Posterior vena cava (tissue), 2 donors: Measurements from ENCODE around the gene RAD9B. TPM values are rescaled to one million over a fixed set of nuclear protein-coding genes. Genes with fewer than 3 reads are reported as not detected.

ENCODE experiments used
- DNase-seq: peaks from one replicate; pipeline ENCODE4 v3.0.0-alpha.2; 2020; ENCODE audit warnings: low spot score
- intact Hi-C, 2 donors: fragments of 100-400 bp; cut with DNase I; formaldehyde crosslinking; loops; one replicate each; pipeline versions ENCODE4 v1.14.1 to v1.14.2; 2022 to 2023
- total RNA-seq, 2 donors: library from RNA; stranded (reverse); fragmentation: NEBNext Ultra II Directional; extraction: Animal tissue kit (Norgen Biotek cat#: 25700); gene quantifications; one replicate each; pipeline ENCODE4 v1.2.1, GENCODE V29; 2021
- donor health status: DM: yes; HTN: yes; CAD: no.
- donor health status: DM: yes; HTN: yes; CAD: no.

RAD9B gene
- total RNA-seq, 2 donors from 2014 or later = 1.3 to 3.0 TPM

DNA sequence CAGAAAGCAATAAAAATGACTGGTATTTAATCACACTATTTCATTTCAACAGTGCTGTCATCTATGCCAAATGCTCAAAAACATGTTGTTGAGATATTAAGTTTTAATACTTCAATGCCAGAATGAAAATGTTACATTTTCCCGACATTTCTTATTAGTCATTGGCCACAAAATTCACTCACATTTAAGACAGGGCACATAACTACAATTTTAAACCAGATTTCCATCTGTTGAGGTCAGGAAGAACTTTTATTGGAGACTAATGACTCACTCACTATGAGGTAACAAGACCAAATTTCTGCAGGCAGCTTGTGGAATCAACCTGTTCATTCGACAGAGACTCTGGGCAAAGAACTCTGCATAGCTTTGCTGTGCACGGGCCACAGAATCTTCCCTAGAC is 44.2 kb downstream of the RAD9B start:
- no peak for DNase-seq
- intact Hi-C loops = loop anchor here in 1 of 2 donors (5.0 kb wide), 1 partner anchor 36 kb away; the partner anchor contains the start of gene PPTC7

DNA sequence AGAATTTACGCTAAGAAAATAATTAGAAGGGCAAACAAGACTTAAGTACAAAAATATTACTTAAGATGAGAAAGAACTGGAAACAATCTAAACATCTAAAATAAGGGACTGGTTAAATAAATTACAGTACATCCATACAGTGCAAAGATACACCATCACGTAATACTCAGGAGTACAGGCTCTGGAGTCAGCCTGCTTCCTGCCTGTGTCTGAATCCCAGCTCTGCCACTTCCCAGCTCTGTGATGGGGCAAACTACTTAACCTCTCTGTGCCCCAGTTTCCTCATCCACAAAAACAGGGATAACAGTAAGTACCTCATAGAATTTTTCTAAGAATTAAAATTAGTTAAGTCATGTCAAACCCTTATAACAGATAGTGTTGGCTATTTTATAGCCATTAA is 45.0 kb downstream of the RAD9B start:
- intact Hi-C loops = loop anchor here in 1 of 2 donors (5.0 kb wide), 1 partner anchor 35 kb away; the partner anchor contains the start of gene PPTC7
- no peak for DNase-seq

DNA sequence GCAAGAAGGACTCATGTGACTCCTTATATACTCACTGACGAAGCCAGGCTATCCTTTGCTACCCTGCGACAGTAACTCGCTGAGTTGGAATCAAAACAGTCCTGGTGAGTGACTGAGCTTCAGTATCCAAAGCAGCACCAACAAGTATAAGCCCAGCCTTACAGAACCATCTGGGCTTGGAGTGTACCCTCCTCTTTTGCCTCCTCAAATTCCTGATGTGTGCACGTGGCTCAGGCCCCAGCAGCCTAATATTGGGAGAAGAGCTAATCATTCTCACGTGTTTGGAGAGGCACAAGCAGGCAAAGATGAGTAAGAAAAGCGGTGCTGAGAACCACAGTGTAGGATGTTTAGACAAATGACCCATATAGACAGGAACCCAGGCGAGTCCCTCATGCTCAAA is 46.5 kb downstream of the RAD9B start:
- intact Hi-C loops = loop anchor here in 1 of 2 donors (5.0 kb wide), 1 partner anchor 34 kb away; the partner anchor contains the start of gene PPTC7
- DNase-seq = no peak

DNA sequence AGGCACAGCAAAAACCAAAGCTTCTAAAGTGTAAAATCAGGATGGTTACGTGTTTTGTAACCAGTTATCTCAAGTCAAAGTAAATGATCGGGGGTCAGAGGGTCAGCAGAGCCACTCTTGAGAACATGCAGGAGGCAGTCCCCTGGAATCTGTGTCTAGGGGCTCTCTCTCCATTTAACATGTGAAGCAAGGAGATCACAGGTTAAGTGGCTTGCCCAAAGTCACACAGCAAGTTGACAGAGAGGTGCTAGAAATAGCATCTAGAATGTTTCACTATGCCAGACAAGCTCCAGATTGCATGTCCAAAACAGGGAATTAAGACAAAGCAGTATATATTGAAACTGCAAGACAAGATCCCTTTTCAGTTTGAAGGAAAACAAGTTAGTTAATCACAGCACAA is 47.6 kb downstream of the RAD9B start:
- DNase-seq = no peak
- intact Hi-C loops = loop anchor here in 1 of 2 donors (5.0 kb wide), 1 partner anchor 33 kb away; the partner anchor contains the start of gene PPTC7

DNA sequence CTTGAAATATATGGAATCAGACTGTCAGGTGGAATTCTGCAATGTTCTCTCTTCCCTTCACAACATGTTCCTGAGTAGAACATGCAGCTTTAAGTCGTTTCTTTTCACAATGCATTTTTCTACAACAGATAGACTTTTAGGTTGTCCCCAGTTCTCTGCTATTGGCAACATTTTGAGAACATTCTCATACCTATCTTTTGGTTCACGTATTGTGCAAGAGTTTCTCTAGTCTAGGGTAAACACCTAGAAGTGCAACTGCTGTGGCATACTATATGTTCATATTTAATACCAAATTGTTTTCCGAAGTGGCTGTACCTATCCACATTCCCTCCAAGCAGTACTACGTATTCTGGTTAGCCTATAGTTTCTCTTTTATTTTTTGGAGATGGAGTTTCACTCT is 48.9 kb downstream of the RAD9B start:
- intact Hi-C loops = no loop called here

More for the DNA sequence above, 48.9 kb downstream of the RAD9B start:
- DNase-seq = no peak

Other genes with a start within 250 kb of the RAD9B start
- 100 to 1,000 TPM; 222 to 263 TPM for gene ATP2A2, start 221.1 kb upstream of the RAD9B start, total RNA-seq
- 10 to 100 TPM; 35.2 to 35.9 TPM for gene ANAPC7, start 98.6 kb upstream of the RAD9B start, total RNA-seq
- 100 to 1,000 TPM; 167 to 176 TPM for gene ARPC3, start 52.0 kb upstream of the RAD9B start, total RNA-seq
- 10 to 100 TPM; 18.2 to 23.4 TPM for gene GPN3, start 34.1 kb upstream of the RAD9B start, total RNA-seq
- gene FAM216A, start 33.5 kb upstream of the RAD9B start, total RNA-seq = 1 to 10 TPM; 6.0 to 6.7 TPM
- 100 to 1,000 TPM; 131 to 175 TPM for gene VPS29, start 220 bp upstream of the RAD9B start, total RNA-seq
- gene PPTC7, start 81.0 kb downstream of the RAD9B start, total RNA-seq = 10 to 100 TPM; 21.5 to 34.5 TPM
- gene TCTN1, start 111.8 kb downstream of the RAD9B start, total RNA-seq = 10 to 100 TPM; 24.0 to 35.8 TPM
- gene HVCN1, start 186.8 kb downstream of the RAD9B start, total RNA-seq = 1 to 10 TPM; 3.6 to 8.5 TPM
- gene PPP1CC, start 240.6 kb downstream of the RAD9B start, total RNA-seq = 10 to 100 TPM; 91.0 to 98.0 TPM